Jurkat, Clone E6-1 (cell line): ENCODE measurements around the gene SESTD1.
"Not testable (repeated sequence)": the region's sequence is repeated elsewhere in the genome, so short reads cannot be mapped to it uniquely, and the experiment has no call there.

Experiments
- DNase-seq: peaks from one replicate; pipeline ENCODE4 v3.0.0-alpha.2; 2011; ENCODE audit warnings: low read depth, low spot score
- H3K4me3 ChIP-seq: 2 replicates; pipeline ENCODE4 v1.5.1; 2011; ENCODE audit warnings: mild to moderate bottlenecking, low read length, control low read depth, moderate library complexity

Gene SESTD1

GRCh38 chr2:179270689-179271088 lies 6.1 kb upstream of the SESTD1 start:
- no peak overlapping the region for H3K4me3 ChIP-seq
- no peak for DNase-seq

- no peak for DNase-seq
- no peak overlapping the region for H3K4me3 ChIP-seq
These were observed 3.8 kb upstream of the SESTD1 start for GRCh38 chr2:179268277-179268925.

GRCh38 chr2:179266271-179266670 lies 1.6 kb upstream of the SESTD1 start:
- H3K4me3 ChIP-seq, result no peak overlapping the region
- DNase-seq, result no peak

- H3K4me3 ChIP-seq, result peak overlapping the region; percentile 75
- no peak for DNase-seq
These were observed 464 bp upstream of the SESTD1 start for GRCh38 chr2:179265082-179265510.

- H3K4me3 ChIP-seq, result peak overlapping the region; percentile 75
- DNase-seq, result no peak
These were observed 925 bp downstream of the SESTD1 start for GRCh38 chr2:179263446-179264367.

GRCh38 chr2:179263015-179263414 lies 1.6 kb downstream of the SESTD1 start:
- no peak for DNase-seq
- peak overlapping the region; percentile 75; the same call in 1 of the 2 replicates for H3K4me3 ChIP-seq

- no peak for DNase-seq
- no peak overlapping the region for H3K4me3 ChIP-seq
These were observed 2.5 kb downstream of the SESTD1 start for GRCh38 chr2:179262077-179262660.

- no peak for DNase-seq
- no peak overlapping the region for H3K4me3 ChIP-seq
These were observed 3.3 kb downstream of the SESTD1 start for GRCh38 chr2:179261151-179261825.

- DNase-seq, result no peak
- no peak overlapping the region for H3K4me3 ChIP-seq
These were observed 4.4 kb downstream of the SESTD1 start for GRCh38 chr2:179260224-179260623.

- H3K4me3 ChIP-seq, result no peak overlapping the region
- DNase-seq, result no peak
These were observed 9.5 kb downstream of the SESTD1 start for GRCh38 chr2:179255129-179255528.

GRCh38 chr2:179253226-179253625 lies 11.4 kb downstream of the SESTD1 start:
- no peak for DNase-seq
- H3K4me3 ChIP-seq, result no peak overlapping the region

- no peak overlapping the region for H3K4me3 ChIP-seq
- DNase-seq, result no peak
These were observed 12.2 kb downstream of the SESTD1 start for GRCh38 chr2:179252423-179252822.

GRCh38 chr2:179251870-179252269 lies 12.8 kb downstream of the SESTD1 start:
- DNase-seq, result no peak
- no peak overlapping the region for H3K4me3 ChIP-seq

- no peak for DNase-seq
- H3K4me3 ChIP-seq, result no peak overlapping the region
These were observed 13.7 kb downstream of the SESTD1 start for GRCh38 chr2:179250848-179251504.

- no peak overlapping the region for H3K4me3 ChIP-seq
- no peak for DNase-seq
These were observed 14.5 kb downstream of the SESTD1 start for GRCh38 chr2:179250095-179250494.

- DNase-seq, result no peak
- no peak overlapping the region for H3K4me3 ChIP-seq
These were observed 16.6 kb downstream of the SESTD1 start for GRCh38 chr2:179248024-179248348.

- DNase-seq, result no peak
- H3K4me3 ChIP-seq, result no peak overlapping the region
These were observed 17.2 kb downstream of the SESTD1 start for GRCh38 chr2:179247318-179248023.

GRCh38 chr2:179245843-179246242 lies 18.8 kb downstream of the SESTD1 start:
- H3K4me3 ChIP-seq, DNase-seq: not testable (repeated sequence)

- no peak overlapping the region for H3K4me3 ChIP-seq
- DNase-seq, result no peak
These were observed 21.6 kb downstream of the SESTD1 start for GRCh38 chr2:179243046-179243445.
